ENCODE results near the gene CCDC92.
"Not testable (repeated sequence)": the region's sequence is repeated elsewhere in the genome, so short reads cannot be mapped to it uniquely, and the experiment has no call there.

CCDC92 gene

DNA sequence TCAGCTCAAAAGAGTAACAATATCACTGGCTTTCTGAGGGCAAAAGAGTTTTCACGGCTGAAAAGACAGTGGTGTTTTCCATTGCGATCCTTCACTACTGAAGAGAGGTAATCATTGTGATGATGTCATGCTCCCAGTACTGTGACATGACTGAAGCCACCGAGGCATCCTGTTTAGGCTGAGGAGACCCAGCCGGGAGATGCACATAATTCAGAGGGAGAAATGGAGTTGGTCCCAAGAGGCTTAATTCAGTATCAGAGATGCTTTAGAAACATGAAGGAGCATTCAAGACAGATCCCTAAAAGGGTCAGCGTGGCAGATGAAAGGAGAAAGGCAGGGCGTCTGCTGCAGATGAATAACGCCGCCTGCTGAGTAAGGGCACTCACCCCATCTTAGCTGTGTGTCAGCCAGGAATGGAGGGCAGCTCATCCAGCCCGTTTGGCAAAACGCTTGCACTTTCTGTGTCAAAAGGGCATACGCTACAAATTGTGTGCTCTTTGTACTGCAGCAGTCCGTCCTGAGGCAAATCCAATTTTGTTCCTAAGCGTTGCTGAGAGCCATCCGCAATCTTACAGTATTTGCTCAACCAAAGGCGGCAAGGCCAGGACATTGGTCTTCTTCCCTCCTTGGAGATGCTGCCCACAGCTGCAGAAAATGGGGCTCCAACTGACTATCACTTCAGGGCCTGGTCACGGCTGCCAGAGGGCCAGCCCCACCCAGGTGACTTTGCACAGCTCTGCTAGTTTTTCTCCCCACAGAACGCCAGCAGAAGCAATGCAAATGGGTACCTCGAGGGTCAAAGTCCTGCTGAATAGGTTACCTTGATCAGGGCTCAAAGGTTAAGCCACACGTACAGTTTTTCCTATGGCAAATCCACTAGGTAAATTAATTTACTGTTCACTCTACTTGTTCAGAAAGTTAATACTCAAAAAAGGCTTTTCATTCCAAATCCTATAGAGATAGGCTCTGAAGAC is 23.5 kb downstream of the CCDC92 start:
- DNase-seq, result no peak

DNA sequence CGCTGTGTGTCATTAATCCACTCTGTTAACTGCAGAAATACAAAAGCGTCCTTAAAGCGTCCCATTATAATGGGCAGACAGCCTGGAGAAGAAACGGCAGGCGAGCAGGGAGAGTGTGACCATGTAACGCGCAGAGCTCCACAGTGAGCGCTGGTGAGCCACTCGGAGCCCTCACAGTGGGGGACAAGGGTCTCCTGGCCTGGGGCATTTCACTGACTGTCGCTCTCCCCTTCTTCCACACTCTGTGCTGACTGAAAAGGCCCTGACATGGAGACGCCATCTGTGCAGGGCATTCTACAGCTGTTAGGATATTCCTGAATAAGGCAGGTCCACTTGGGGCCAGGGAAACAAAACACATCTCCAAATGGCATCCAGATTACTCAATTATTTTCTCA is 24.2 kb downstream of the CCDC92 start:
- DNase-seq, result no peak

DNA sequence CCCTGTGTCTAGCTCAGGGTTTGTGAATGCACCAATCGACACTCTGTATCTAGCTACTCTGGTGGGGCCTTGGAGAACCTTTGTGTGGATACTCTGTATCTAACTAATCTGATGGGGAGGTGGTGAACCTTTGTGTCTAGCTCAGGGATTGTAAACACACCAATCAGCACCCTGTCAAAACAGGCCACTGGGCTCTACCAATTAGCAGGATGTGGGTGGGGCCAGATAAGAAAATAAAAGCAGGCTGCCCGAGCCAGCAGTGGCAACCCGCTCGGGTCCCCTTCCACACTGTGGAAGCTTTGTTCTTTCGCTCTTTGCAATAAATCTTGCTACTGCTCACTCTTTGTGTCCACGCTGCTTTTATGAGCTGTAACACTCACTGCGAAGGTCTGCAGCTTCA is 25.1 kb downstream of the CCDC92 start:
- not testable (repeated sequence) for DNase-seq

DNA sequence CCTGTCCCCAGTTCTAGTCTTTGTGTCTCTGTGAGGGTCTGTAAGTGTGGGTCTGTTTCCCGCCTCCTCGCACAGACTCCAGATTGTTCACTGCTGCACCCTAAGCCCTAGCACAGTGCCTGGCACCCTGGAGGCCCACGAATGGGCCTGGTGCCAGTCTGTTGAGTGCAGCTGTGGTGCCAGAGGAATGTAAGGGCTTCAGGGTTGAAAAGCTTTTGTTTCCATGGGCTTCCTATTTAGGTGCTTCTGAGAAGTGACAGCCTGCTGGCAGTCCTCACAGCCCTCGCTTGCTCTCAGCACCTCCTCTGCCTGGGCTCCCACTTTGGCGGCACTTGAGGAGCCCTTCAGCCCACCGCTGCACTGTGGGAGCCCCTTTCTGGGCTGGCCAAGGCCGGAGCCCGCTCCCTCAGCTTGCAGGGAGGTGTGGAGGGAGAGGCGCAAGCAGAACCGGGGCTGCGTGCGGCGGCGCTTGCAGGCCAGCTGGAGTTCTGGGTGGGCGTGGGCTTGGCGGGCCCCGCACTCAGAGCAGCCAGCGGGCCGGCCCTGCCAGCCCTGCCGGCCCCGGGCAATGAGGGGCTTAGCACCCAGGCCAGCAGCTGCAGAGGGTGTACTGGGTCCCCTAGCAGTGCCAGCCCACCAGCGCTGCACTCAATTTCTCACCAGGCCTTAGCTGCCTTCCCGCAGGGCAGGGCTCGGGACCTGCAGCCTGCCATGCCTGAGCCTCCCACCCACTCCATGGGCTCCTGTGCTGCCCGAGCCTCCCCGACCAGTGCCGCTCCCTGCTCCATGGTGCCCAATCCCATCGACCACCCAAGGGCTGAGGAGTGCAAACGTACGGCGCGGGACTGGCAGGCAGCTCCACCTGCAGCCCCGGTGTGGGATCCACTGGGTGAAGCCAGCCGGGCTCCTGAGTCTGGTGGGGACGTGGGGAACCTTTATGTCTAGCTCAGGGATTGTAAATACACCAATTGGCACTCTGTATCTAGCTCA is 25.8 kb downstream of the CCDC92 start:
- DNase-seq, result not testable (repeated sequence)

DNA sequence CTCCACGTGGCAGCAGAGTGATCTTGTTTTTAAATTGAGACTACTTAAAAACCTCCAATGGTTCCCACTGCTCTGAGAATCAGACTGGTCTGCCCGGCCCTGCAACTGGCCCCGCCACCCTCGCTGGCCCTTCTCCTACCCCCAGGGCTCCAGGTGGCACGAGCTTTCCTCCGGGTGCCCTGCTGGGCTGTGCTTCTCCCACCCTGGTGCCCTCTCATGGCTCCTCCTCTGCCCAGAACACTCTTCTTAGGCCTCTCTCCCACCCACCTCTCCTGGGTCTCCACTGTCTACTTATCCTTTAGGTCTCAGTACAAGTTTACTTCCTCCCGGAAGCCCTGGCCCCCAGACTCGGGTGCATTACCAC is 26.5 kb downstream of the CCDC92 start:
- DNase-seq, result no peak

DNA sequence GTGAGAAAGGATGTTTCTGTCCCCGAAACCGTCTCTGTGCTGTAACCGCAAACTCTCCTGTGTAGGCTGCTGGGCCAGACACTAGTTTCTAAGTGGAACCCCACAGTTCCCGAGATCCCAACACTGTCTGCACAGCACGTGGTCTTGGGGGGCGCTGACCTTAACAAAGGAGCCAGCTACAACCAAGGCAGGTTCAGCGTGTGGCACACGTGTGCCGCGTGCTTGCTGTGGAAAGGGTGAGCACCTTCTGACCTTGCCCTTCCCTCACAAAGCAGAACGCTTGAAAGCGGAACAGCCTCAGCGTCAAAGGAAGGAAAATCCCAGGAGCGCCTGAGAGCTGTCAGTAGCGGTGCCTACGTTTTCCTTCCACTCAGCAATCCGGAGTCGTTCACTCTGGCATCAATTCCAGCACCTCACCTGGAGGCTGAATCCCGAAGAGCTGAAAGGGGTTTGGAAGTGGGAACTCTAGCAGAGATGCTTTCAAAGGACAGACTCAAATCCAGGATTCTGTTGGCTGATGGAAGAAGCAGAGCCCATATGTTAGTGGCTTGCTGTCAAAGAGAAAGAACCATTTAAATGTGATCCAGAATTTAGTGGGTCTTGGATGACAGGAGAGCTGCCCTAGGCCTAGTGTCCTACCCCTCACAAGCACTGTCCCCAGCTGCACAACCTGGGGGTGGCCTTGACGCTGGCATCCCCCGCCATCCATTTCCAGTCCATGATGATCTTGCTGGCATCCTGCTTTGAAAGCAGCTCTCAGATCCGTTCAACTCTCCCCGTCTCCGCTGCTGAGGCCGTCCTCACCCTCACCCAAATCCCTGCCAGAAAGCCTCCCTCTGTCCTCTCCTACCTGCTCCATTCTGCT is 27.1 kb downstream of the CCDC92 start:
- DNase-seq, result no peak

DNA sequence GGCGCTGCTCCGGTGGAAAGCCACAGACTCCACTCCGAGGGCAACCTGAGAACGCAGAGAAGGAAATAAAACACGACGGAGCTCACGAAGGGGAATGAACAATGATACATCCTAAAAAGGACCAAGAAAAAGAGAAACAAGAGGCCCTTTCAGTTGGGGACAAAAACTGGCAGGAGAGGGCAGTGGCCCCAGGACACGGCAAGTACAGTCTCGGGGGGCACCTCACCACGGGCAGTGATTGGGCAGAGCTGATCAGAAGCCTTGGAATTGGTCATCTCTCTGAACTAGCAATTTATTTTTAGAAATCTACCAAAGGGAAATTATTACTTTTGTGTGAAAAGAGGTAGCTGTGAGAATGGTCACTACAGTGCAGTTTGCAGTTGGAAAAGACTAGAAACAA is 27.9 kb downstream of the CCDC92 start:
- DNase-seq, result no peak

DNA sequence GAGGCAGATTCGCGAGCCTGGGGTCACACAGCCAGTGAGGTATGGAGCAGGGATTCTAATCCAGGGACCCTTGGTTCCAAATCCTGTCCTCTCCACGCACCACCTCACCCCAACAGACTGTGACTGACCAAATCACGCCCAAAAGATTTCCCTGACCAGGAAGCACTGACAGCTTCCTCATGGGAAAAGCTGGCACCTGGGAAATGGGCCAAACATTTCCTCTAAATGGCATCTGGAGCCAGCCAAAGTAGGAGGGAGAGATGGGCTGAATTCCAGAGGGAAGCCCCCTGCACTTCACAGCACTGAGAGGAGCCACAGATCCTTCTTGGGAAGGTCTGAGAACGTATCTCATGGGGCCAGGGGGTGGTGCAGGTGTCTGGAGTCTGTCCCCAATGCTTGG is 28.8 kb downstream of the CCDC92 start:
- no peak for DNase-seq

DNA sequence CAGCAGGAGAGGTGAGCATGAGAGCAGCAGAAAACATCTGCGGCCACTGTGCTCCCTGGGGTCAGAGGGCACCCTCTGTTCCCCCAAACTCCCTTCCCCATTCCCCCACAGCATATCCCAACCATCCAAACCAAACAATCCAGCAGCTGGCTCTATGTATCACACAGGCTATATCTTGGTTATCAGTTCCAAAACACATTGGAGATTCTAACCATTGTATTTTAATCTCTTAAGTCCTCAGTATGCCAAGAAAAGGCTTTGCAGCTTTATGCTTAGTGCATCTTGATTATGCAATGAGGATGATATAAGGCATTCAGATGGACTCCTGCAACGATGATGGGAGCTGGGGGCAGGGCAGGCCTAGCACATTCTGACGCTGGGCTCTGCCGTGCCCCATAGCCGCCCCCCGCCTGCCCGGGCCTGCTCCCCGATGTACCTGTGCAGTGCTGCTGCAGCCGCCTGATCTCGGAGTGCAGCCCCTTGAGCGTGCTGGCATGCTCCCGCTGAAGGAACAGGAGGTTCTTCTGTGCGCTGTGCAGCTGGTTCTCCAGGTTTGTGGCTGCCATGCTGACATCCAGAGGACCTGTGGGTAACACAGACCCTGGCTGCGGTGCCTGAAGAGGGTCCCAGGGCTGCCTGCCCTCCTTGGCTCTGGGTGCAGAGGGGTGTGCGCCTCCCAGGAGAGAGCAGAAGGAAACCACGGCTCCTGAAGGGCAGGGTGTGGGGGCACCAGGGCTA is 29.6 kb downstream of the CCDC92 start:
- no peak for DNase-seq

DNA sequence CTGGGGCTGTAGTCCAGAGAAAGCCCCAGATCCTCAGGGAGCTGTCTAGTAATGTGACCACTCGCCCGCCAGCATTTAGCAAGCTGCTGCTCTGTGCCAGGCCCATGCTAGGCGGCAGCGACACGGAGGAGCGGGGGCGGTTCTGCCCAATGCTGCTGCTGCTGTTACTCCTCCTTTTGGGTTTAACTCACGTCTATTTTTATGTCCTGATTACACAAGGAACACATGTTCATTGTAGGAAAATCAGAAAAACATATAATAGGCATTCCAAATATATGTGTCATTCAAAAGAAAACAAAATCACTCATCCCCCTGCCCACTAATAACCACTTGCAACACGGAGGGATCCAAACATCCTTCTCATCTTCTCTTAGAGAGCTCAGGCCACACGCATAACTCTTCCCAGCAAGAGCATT is 30.4 kb downstream of the CCDC92 start:
- DNase-seq, result no peak

DNA sequence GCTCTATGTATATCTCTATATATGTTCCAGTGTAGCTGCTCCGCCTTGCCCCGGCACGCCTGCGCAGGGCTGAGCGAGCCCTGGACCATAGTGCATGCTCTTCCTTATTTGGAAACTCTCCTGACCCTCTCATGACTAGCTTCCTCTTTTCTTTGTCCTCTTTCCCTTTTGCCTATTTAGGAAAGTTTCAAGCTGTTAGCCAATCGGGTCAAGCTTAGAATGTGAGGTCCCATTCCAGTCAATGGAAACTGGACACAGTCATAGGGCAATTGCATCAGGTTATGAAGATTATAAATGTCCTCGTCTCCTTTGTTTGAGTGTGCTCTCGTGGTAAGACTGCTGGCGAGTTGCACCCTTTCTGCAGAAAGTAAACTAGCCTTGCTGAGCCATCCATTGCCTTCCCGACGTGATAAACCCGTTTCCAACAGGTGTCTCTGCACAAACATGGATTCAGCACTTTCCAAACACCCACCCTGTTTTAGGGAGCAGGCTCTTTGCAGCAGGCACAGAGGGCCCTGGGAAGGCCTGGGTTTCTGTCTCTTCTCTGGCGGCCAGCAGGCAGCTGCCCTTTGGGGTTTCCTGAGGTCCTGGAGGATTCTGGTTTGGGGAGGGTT is 30.9 kb downstream of the CCDC92 start:
- DNase-seq, result peak; percentile 93

DNA sequence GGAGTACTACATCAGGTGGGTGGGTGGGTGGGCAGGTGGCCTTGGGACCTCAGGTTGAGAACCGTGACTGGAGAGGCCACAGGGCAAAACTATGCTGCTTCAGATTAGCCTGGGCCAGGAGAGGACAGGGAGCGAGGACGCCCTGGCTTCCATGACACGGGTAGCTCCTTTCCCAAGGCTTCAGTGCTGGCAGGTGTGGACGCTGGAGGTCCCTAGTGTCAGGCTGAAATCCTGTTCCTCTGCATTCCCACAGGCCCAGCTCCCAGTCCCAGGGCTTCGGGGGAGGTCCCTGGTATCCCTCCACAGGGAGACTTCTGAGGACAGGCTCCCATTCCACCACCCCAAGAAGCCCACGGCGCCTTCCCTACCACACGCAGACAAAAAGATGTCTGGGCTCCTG is 31.6 kb downstream of the CCDC92 start:
- no peak for DNase-seq

DNA sequence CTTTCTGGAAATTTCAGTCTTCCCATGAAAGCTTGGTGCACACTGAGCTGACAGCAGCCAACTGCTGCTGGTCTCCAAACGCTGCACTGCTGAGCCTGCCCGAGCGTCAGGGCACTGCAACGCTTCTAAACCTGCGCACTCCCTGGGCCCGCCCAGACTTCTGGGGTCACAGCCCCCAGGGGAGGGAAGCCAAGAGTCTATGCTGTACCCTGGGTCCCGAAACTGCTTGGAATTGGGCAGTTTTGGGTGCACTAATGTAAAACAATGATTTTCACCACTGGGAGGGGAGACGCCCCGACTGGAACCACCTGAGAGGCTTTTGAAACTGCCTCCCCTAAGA is 32.0 kb downstream of the CCDC92 start:
- DNase-seq, result no peak

DNA sequence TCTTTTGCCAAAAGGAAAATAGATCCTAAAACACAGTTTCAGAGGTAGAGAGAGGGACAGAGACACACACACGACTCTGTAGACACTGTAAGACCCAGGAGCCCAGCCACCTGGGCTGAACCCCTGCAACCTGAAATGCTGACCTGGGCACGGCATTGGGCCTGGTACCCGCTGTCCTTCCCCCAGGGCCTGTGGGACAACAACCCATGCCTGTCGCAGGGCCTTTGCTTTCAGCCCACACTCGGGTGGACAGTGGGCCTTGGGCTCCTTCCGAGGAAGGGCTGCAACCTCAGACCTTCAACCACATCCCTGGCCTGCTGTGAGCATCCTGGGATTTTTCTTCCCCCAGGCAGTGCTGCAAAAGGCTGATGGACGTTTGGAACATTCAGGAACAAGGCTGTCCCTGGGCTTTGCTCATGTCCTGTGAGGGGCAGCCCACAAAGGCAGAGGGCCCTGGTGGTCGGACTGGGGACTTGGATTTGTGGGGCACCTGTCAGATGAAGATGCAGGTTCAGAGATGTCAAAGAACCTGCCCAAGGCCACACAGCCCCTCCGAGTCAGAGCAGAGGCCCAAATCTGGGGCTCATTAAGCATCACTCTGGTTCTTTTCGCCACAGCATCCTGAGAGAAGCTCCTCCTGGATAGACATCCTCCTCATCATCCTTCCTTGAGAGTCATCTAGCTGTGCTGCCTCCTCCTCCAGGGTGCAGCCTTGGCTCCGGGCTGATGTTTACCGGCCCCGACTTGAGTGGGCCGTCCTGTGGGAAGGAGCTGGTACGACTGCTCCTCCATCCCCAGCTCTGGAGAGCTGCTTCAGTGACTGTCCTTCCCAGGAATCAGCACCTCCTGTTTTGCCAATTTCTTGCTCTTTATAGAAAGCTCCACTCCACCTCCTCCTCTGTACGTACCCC is 32.7 kb downstream of the CCDC92 start:
- no peak for DNase-seq

DNA sequence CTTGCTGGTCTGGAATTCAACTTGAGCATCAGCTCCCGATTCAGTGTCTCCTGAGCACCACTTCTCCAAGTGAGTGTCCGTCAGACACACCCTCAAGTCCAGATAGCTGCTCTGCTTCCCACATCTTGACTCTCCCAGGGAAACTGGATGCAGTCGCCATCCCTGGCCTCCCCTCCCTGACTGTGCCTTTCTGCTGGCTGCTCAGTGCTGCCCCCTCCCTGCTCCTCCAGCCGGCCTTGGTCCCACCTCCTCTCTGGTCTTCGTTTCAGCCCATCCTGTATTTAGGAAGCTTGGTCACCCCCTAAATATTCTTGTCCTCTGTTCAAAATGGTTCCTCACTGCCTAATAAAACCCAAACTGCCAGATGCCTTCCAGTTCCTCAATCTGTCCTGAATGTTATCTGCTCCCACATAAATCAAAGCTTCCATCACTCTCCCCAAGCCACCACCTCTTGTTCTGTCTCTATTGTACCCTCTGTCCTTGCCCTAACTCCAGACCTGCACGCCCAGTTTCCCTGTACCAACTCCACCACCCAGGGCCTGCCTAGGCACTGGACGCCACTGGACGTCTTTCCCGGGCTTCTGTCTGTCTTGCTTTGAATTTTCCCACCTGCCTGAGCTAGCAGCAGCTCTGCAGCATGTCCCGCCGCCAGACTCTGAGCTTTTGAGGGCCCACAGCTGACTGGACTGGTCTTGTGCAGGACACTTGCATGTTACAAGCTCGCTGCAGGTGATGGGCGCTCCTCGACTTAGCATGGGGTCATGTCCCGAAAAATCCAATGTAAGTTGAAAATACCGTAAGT is 33.8 kb downstream of the CCDC92 start:
- no peak for DNase-seq

DNA sequence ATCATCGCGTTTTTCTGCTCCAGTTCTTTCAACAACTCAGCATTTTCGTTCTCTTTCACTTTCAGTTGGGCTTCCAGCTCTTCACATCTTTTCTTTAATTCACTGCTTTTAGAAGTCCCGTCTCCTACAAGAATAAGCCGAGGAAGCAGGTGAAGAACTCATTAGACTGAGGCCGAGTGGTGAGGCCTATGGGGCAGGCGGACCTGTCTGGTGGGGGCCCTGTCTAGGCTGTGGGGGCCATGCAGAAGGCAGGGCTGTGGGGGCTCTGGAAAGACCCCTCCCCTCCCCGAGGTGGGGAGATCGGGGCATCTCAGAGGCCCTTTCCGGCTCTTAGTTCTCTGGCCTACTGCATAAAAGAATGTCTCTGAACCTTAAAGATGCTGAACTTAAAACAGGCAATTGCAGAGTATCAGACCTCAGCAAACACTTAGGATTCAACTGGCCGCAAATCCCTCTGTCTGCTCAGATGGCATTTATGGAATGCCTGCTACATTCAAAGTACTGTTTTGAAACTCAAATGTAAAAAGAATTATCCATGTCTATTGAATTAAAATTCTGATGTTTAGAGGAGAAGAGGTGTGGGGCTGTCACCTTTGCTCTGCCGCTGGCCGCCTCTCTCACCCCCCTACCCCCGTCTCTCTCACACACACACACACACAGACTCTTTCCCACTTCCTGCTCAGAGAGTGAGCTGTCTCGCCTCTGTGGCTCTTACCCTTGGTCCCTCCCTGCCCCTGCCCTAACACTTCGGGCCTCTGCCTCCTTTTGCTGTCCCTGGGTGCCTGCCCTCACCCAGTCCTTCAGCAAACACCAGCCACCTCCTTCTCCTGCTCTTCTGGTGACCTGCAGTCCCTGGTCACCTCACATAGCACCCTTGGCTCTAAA is 34.7 kb downstream of the CCDC92 start:
- DNase-seq, result peak; percentile 5

DNA sequence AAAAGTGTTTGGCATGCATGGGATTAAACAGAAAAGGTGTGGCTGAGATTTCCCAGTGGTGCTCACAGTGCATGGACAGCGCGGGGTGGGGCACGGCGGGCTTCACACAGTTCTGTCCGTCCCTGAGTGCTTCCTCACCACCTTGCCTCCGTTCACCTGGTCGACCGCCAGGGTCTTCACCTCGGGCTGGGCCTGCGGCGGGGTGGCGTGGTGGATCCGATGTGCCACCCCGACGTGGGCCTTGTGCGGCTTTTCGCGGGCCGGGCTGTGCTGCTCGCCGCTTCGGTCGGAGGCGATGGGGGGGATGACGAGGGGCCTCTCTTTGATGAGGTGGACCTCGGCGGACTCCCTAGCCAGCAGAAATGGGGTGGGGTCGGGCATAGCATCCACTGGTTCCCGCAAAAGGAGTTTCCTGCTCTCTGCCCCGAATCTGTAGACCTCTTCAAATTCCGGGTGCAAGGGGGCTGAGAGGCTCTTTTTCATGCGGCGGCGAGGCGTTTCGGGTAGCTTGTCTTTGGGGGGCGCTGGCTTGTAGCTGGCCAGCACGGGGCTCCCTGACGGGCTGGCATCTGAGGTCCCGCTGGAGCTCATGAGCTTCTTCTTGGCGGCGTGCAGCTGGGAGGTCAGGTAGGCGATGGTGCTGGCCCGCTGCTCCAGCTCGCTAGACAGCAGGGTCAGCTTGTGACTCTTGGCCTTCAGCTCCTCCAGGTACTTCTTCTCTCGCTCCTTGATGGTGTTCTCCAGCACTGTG is 35.5 kb downstream of the CCDC92 start:
- DNase-seq, result no peak

DNA sequence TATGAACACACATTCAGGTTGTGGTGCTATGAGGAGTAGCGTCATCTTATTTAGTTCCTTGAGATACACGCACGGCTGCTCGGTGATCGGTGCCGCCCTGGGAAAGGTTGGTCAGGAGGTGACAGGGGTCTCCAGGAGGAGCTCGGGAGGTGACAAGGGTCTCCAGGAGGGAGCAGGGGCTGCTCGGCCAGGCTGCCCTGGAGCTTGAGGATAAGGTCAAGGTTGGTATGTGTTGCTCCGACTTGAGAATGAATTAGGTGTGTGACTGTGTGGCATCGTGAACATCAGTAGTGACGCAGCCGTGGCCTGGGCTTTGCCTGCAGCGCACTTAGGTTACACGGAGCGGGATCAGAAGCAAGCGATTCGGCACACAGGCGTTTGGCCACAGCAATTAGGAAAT is 36.2 kb downstream of the CCDC92 start:
- no peak for DNase-seq
